NCI-H748 (cell line): Measurements from ENCODE around the gene ZNF574.
A peak's percentile ranks its signal among the peaks of the same experiment; 100 is the strongest.

Experiments used
- DNase-seq: peaks from one replicate; lab custom pipeline; 2025; ENCODE audit not compliant: unreplicated experiment; lab: John Stamatoyannopoulos, UW

ZNF574 gene

GRCh38 chr19:42053037-42053935 is 22.7 kb upstream of the ZNF574 start:
- DNase-seq: no peak

- no peak for DNase-seq
Measured at GRCh38 chr19:42054205-42054604, 21.8 kb upstream of the ZNF574 start.

DNA sequence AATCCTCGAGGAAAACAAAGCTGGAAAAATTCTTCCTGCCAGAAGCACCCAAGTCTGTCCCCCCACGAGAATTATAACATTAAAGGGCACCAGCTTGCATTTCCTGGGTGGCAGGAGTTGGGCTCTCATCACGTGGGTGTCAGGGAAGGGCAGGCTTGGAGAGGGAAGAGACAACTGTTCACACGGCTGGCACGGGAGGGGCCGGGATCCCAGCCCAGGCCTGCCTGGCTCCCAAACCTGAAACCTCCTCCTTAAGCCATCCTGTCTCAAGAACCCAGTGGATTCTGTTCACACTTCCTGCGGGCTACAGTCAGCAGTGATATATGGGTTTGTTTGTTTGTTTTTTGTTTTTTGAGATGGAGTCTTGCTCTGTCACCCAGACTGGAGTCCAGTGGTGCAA is 18.1 kb upstream of the ZNF574 start:
- DNase-seq: no peak

GRCh38 chr19:42059196-42059595 is 16.8 kb upstream of the ZNF574 start:
- DNase-seq: no peak

DNA sequence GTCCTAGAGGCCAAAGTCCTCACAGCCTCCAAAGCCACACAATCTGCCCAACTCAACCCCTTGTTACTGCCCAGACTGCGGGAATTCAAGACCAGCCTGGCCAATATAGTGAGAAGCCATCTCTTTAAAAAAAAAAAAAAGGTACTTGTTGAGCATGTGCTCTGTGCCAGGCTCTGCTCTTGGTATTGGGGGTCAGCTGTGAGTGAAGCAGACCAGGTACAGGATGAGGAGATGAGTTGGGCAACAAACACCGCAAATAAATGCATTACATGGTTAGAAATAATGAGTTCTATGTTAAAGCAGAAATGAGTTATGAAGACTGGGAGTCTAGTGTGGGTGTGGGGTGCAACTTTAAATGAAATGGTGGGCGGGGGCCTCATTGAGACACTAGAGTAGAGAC is 15.8 kb upstream of the ZNF574 start:
- DNase-seq: no peak

DNA sequence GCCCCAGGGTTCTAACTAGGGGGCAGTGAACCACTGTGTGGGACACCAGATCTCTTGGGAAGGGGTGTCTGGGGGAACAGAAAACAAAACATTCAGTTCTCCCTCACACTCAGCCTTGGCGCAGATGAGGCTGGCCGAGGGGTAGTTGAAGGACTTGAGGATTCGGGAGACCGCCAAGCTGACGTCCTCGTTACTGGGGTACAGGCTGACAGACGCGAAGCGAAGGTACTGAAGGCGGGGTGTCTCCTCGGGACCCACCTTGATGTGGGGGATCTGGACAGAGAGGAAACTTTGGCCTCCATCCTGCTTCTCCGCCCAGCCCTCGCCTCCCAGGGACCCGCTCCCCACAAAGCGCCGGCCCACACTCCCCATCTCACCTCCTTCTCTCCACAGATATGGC is 13.6 kb upstream of the ZNF574 start:
- DNase-seq: no peak

DNA sequence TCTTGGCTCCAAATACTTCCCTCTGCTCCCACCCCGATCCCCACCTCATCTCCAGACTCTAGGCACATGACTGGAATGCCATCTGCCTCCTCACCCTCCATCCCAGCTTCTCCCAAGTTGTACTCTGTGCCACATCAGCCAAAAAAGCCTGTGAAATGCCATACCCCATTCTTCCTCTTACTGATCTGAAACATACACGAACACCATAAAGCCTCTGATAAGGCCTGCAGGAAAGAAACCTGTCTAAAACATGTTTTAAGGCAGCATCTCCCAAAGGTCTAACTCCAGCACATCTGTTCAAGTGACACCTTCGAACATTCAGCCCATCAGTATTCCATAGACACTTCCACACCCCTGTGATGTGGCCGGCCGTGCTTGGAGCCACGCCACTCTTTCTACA is 11.5 kb upstream of the ZNF574 start:
- no peak for DNase-seq

- DNase-seq: no peak
Measured at GRCh38 chr19:42065051-42065450, 10.9 kb upstream of the ZNF574 start.

DNA sequence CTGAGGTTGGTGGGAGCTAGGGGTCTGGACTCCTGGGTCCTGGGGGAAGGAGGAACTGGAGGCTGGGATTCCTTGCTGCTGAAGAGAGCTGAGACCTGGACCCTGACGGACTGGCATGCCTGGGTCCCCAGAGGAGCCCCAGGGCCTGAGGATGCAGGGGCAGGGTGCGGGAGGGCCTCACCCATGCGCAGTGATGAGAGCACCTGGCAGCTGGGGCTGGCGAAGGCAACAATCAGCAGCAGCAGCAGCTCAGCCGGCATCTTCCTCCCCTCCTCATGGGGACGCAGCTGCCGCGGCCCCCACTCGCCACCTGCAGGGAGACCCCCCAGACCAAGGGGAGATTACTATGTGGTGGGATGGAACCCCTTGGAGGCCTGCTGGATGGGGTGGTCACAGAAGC is 10.5 kb upstream of the ZNF574 start:
- no peak for DNase-seq

GRCh38 chr19:42066075-42066754 is 9.8 kb upstream of the ZNF574 start:
- peak; percentile 98 for DNase-seq

DNA sequence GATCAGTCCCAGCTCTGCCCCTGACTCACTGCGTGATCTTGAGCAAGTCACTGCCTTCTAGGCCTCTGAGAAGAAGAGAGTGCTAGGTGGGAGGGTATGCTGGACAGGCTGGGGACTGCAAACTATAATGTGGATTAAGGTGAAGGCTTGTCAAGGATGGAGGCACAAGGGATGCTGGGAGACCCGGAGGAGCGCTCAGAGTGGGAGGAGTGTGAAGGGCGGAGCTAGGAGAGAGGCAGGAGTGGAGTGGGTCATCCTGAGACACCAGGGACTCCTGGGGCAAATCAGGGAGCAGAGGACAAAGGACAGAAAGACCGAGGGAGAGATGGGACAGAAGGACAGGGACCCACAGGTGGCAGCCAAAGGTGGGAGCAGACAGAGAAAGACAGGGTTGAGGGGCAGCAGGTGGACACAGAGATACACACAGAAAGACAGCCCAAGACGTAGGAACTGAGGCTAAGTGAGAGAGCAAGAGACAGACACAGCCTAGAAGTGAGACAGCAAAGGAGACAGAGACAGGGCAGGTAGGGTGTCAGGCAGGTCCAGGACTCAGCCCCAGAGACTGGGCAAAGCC is 8.6 kb upstream of the ZNF574 start:
- no peak for DNase-seq

DNA sequence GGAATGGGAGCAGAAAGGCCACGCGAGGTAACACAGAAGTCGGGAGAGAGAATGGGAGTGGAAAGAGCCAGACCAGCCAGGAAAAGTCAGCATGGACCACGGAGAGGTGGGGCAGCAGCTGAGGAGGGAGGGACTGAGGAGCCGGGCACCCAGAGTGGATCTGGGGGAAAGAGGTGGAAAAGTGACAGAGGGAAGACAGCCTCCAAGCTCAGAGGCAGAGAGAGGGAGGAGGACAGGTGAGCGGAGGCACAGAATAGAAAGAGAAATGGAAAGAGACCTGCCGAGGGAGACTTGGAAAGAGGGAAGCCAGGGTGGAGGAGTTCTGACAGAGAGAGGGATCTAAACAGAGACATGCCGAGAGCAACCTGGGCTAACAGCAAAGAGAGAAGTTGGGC is 7.6 kb upstream of the ZNF574 start:
- no peak for DNase-seq

DNA sequence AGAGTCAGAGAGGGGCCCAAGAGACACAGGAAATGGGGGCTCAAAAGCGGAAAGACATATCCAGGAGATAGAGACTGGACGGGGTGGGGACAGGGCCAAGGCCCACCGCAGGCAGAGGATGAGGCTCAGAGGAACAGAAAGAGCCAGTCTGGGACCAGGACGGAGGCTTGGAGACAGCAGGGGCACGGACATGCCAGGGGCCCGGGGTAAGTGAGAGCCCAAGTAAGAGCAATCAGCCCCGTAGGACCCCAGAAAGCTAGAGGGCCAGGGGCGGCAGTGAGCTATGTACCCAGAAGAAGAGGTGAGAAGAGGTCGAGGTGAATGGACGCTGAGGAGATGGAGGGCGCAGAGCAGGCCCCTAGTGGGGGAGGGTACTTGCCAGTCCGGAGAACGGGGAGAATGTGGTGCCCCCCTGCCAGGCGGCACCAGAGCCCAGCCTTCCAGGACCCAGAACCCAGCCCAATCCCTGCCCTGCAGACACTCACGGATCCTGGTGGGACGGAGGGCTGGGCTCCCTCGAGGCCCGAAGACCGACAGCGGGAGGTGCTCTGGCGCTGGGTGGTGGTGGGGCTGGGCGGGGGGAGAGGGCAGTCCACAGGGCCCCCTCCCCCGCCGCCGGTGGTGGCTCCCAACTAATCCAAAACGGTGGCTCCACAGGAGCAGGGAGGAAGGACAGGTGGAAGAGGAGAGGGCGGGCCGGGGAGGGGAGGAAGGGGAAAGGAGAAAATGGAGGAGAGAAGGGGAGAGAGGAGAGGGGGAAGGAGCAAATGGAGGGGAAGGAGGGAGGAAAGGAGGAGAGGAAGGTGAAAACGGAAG is 7.0 kb upstream of the ZNF574 start:
- DNase-seq: no peak

DNA sequence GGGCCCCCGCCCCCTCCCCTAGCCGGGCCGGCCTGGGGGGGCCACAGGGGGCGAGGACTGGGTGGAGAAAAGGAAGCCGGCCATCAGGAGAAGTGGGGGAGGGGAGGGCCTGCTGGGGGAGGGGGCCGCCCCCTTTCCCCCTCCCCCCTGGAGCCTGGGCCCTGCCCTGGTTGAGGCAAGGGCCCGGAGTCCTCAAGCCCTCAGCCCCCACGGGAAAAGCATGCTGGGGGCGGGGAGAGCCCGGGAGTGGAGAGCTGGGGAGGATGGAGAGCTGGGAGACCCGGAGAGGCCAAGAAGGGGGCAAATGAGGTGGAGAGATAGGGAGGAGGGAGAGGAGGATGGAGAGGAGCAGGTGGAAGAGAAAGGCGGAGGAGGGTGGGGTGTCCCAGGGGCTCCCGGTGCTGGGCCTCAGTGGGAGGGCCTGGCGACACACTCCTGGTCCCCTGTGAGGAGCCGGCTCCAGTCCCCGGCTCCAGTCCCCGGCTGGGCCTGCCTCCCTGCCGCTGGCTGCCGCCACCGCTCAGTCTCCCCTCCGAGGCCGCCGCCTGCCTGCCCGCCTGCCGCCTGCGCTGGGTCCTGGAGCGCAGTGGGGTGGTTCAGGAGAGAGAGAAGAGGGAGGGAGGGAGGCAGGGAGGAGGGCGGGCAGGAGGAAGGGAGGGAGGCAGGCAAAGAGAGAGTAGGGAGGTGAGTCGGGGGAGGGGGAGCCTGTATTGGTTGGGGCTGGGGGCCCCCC is 6.2 kb upstream of the ZNF574 start, which contains the start of gene GRIK5:
Gene GRIK5, minus strand, starts transcription at position 588 of the 733 bp plus-strand sequence. CDS start 4,436 bp downstream, outside the sequence.
- no peak for DNase-seq

- DNase-seq: no peak
Measured at GRCh38 chr19:42071247-42071646, 4.7 kb upstream of the ZNF574 start.

GRCh38 chr19:42074513-42075363 is 1.2 kb upstream of the ZNF574 start:
- DNase-seq: peak; percentile 48

- DNase-seq: no peak
Measured at GRCh38 chr19:42075364-42075615, 676 bp upstream of the ZNF574 start.

GRCh38 chr19:42076380-42076944 is 496 bp downstream of the ZNF574 start:
- DNase-seq: peak; percentile 53

DNA sequence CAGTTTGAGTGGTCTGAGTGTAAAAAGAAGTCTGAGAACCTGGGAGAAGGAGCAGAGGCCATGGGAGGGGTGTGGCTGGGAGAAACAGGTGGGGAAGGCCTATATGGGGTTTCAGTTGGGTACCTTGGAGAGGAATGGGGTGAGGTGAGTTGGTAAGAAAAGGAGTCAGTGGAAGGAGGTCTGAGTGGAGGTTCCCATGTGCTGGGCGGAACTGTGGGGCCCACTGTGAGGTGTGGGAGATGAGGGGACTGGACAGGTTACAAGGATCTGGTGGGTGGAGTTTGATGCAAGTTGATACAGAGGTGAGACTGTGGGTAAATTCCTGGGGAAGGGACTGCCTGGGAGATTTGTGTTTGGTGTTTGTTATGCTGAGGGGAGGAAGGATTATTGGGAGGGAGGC is 2.1 kb downstream of the ZNF574 start:
- no peak for DNase-seq
